Fibroblast of the aortic adventitia (primary cell): ENCODE data around the gene COL16A1. TPM values are rescaled to one million over a fixed set of nuclear protein-coding genes. Genes with fewer than 3 reads are reported as not detected.

Source experiments
- DNase-seq: peaks from one replicate; pipeline ENCODE4 v3.0.0-alpha.2; 2010; ENCODE audit warnings: low read depth
- H3K4me3 ChIP-seq: 2 replicates; pipeline ENCODE4 v1.5.1; 2011; ENCODE audit warnings: low read depth, mild to moderate bottlenecking, control low read depth, low read length, moderate library complexity
- total RNA-seq: library from RNA; depleted of rRNA; stranded (reverse); fragments of >200 nt; gene quantifications from 2 replicates; pipeline ENCODE4 v1.2.3, GENCODE V29; 2012; ENCODE audit warnings: low replicate concordance
- TF ChIP-seq, protein P1 (sequence below): IDR thresholded peaks from 2 replicates; pipeline ENCODE4 v1.5.1; 2011; ENCODE audit warnings: mild to moderate bottlenecking, low read length, control low read depth, inconsistent platforms; ENCODE audit not compliant: insufficient read depth

COL16A1 gene
- total RNA-seq, 1 donor, result 133 TPM

DNA sequence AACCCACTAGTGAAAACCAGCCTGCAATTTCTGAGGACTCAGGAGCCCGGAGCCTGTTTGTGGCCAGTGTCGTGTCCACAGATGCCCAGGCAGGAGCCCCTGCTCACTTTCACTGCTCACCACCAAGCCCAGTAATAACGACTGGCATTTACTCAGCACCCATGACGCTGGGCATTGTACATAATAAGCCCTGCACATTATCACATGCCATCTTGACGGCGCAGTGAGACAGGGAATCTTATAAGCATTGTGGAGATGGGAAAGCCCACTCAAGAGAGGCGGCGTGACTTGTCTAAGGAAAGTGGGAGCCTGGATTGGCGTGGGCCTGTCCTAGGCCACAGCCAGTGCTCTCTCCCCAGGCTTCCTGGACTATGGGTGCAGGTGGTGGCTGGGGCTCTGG lies 30.4 kb downstream of the COL16A1 start:
- H3K4me3 ChIP-seq, result no peak overlapping the region

DNA sequence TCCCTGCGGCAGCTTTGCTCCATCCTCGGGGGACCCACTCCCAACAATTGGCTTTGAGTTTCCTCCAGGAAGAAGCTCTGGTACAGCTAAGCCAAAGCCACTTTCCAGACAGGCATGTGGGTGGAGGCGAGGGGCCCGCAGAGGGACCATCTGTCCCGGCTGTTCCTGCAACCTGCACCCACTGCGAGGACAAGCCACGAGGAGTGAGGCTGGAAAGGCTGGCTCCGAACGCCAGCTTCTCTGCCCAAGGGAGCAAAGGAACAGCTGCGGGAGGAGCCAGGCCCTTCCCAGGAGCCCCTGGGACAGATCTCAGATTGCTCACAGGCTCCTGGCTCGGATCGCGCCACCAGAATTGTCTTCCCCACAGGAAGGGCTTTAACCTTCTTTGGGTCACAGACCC lies 30.8 kb downstream of the COL16A1 start:
- TF ChIP-seq, protein P1, sequence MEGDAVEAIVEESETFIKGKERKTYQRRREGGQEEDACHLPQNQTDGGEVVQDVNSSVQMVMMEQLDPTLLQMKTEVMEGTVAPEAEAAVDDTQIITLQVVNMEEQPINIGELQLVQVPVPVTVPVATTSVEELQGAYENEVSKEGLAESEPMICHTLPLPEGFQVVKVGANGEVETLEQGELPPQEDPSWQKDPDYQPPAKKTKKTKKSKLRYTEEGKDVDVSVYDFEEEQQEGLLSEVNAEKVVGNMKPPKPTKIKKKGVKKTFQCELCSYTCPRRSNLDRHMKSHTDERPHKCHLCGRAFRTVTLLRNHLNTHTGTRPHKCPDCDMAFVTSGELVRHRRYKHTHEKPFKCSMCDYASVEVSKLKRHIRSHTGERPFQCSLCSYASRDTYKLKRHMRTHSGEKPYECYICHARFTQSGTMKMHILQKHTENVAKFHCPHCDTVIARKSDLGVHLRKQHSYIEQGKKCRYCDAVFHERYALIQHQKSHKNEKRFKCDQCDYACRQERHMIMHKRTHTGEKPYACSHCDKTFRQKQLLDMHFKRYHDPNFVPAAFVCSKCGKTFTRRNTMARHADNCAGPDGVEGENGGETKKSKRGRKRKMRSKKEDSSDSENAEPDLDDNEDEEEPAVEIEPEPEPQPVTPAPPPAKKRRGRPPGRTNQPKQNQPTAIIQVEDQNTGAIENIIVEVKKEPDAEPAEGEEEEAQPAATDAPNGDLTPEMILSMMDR, result no peak
- H3K4me3 ChIP-seq, result no peak overlapping the region
- no peak for DNase-seq

More for the DNA sequence above, 30.4 kb downstream of the COL16A1 start:
- TF ChIP-seq, protein P1, result no peak
- DNase-seq, result no peak

DNA sequence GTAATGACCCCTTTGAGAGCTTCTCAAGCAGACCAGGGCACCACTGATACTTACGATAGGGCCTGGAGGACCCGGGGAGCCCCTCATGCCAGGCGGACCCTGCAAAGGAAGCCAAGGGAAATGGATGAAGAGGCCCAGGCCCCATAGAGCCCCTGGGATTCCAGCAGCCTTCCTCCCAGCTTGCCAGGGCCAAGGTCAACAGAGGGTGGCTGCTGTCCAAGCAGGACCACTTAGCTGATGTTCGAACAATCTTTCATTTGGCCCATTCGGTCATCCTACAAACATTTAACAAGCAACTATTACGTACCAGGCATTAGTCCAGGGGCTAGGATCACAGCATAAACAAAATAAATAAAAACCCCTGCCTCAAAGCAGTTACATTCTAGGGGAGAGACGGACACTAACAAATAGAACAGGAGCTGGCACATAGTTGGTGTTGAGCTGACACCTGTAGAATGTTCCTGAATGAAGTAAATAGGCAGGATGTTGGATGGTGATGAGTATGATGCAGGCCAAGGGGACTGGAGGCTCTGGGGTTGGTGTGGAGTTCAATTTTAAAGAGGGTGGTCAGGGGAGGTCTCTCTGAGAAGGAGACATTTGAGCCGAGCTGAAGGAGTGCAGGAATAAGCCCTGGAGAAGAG lies 32.1 kb downstream of the COL16A1 start:
- DNase-seq, result no peak
- H3K4me3 ChIP-seq, result no peak overlapping the region
- TF ChIP-seq, protein P1, result no peak

DNA sequence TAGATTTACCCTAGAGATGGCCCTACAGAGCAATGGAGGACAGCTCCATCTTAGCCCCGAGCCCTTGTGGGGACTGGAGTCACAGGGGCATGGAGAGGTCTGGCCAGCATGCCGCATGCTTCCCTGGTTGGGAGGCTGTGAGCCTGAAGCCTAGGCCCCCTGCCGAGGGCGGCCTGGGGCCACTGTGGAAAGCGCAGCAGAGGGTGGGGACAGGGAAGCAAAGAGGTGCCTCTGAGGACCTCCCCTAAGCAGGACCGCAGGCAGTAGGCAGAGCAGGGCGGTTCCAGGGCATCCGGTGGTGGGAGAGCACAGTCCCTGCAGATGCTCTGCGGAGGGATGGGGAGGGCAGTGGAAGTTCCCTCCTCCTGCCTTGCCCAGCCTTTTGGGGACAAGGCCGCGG lies 32.7 kb downstream of the COL16A1 start:
- DNase-seq, result no peak
- TF ChIP-seq, protein P1, result no peak
- H3K4me3 ChIP-seq, result no peak overlapping the region

DNA sequence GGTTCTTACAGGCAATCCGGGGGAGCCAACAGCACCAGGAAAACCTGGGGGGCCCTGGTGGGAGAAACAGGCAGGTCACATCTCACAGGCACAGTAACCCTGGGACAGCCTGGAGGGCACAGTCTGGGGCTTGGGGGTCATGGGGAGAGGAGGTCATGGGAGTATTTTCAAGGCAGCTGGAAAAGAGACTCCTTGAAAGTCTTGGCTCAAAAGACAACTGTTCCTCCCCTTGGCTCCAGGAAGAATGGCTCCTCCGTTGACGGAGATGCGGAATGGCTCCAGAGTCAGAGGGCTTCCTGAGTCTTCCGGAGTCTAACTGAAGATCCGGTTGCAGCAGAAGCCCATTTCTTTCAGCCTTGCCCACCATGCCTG lies 33.2 kb downstream of the COL16A1 start:
- DNase-seq, result no peak
- H3K4me3 ChIP-seq, result no peak overlapping the region
- TF ChIP-seq, protein P1, result peak; percentile 9

DNA sequence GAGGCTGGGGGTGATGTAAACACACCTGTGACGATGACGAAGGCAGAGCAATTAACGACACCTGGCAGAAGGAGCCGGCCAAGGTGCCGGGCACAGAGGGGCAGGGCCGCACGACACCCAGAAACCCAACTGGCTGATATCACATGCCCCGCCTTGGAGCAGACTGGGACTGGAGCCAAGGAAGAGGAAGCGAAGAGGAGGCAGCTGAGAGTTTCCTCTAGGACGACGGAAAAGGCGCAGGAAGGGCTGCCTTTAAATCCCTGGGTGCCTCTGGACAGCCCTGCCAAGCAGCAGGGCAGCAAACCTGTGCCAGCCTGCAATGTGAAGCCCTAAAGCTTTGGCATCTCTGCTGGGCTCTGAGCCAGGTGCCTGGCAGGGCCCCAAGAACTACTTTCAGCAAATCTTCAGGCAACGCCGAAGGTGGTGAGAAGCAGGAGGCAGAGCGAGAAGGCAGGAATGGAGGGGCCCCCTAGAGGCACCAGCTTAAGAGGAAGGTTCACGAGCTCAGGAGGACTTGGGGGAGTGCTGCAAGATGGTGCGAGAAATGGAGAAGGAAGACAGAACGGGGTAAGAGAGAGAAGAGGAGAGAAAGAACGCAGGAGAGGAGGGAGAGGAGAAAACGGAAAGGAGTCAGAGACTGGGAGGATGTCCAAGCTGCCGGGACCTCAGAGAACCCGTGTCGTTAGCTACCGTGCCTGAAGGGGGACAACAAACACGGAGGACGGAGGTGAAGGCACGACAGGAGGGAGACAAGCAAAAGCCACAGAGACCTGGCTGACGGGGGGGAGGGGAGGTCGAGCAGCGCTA lies 33.8 kb downstream of the COL16A1 start:
- H3K4me3 ChIP-seq, result no peak overlapping the region
- peak; percentile 53 for DNase-seq
- TF ChIP-seq, protein P1, result no peak
